ENCODE data around the gene RNF123. TPM values are rescaled to one million over a fixed set of nuclear protein-coding genes. Genes with fewer than 3 reads are reported as not detected.
"Not testable (repeated sequence)": the region's sequence is repeated elsewhere in the genome, so short reads cannot be mapped to it uniquely, and the experiment has no call there.

The RNF123 gene
- total and polyA plus RNA-seq, 2 donors = 15.9 to 29.3 TPM

GRCh38 chr3:49680493-49681231 is 8.7 kb upstream of the RNF123 start:
- no peak for DNase-seq (ENCODE audit: extremely low spot score)
- Histone ChIP-seq H3K36me3 (ENCODE audit: insufficient read depth) (peaks cover 4% of the 10 kb centered on the region), H3K27ac (ENCODE audit: low read depth) (no peak overlapping the region), H3K4me1 (ENCODE audit: insufficient read depth) (no peaks in the 10 kb centered on the region), H3K4me3 (ENCODE audit: low read depth, low read length) (no peak overlapping the region)
- 82% methylated on average over 7 of the region's 7 CpGs for WGBS

- peaks cover 4% of the 10 kb centered on the region for H3K36me3 ChIP-seq (ENCODE audit: insufficient read depth)
- H3K4me3 ChIP-seq (ENCODE audit: low read depth, low read length) = no peak overlapping the region
- no peaks in the 10 kb centered on the region for H3K4me1 ChIP-seq (ENCODE audit: insufficient read depth)
- no peak overlapping the region for H3K27ac ChIP-seq (ENCODE audit: low read depth)
- WGBS = 96% methylated on average over 2 of the region's 2 CpGs
- DNase-seq (ENCODE audit: extremely low spot score) = no peak
Observed at GRCh38 chr3:49681232-49681522, 8.2 kb upstream of the RNF123 start.

- Histone ChIP-seq H3K27ac (ENCODE audit: low read depth) (no peak overlapping the region), H3K4me3 (ENCODE audit: low read depth, low read length) (no peak overlapping the region), H3K4me1 (ENCODE audit: insufficient read depth) (no peaks in the 10 kb centered on the region), H3K36me3 (ENCODE audit: insufficient read depth) (peaks cover 4% of the 10 kb centered on the region)
- WGBS = 84% methylated on average over 4 of the region's 4 CpGs
- no peak for DNase-seq (ENCODE audit: extremely low spot score)
Observed at GRCh38 chr3:49681543-49681942, 7.8 kb upstream of the RNF123 start.

- no peak for DNase-seq (ENCODE audit: extremely low spot score)
- Histone ChIP-seq H3K27ac (ENCODE audit: low read depth) (no peak overlapping the region), H3K4me1 (ENCODE audit: insufficient read depth) (no peaks in the 10 kb centered on the region), H3K4me3 (ENCODE audit: low read depth, low read length) (no peak overlapping the region), H3K36me3 (ENCODE audit: insufficient read depth) (peaks cover 4% of the 10 kb centered on the region)
- 87% methylated on average over 6 of the region's 6 CpGs for WGBS
Observed at GRCh38 chr3:49683162-49683561, 6.2 kb upstream of the RNF123 start.

- WGBS = 87% methylated on average over 2 of the region's 2 CpGs
- not testable (repeated sequence) for DNase-seq (ENCODE audit: extremely low spot score); H3K4me3 ChIP-seq (ENCODE audit: low read depth, low read length); H3K36me3 ChIP-seq (ENCODE audit: insufficient read depth); H3K4me1 ChIP-seq (ENCODE audit: insufficient read depth); H3K27ac ChIP-seq (ENCODE audit: low read depth)
Observed at GRCh38 chr3:49684453-49684852, 4.9 kb upstream of the RNF123 start.

GRCh38 chr3:49685103-49685502 is 4.3 kb upstream of the RNF123 start:
- WGBS = 93% methylated on average over 10 of the region's 10 CpGs
- not testable (repeated sequence) for DNase-seq (ENCODE audit: extremely low spot score)

GRCh38 chr3:49685846-49686245 is 3.5 kb upstream of the RNF123 start:
- not testable (repeated sequence) for H3K4me3 ChIP-seq (ENCODE audit: low read depth, low read length); H3K4me1 ChIP-seq (ENCODE audit: insufficient read depth); H3K27ac ChIP-seq (ENCODE audit: low read depth); H3K36me3 ChIP-seq (ENCODE audit: insufficient read depth); DNase-seq (ENCODE audit: extremely low spot score)
- WGBS = 12% methylated on average over 33 of the region's 36 CpGs

More at GRCh38 chr3:49685103-49685502, 4.3 kb upstream of the RNF123 start:
- not testable (repeated sequence) for H3K27ac ChIP-seq (ENCODE audit: low read depth); H3K36me3 ChIP-seq (ENCODE audit: insufficient read depth); H3K4me1 ChIP-seq (ENCODE audit: insufficient read depth); H3K4me3 ChIP-seq (ENCODE audit: low read depth, low read length)

- not testable (repeated sequence) for H3K36me3 ChIP-seq (ENCODE audit: insufficient read depth); DNase-seq (ENCODE audit: extremely low spot score); H3K4me1 ChIP-seq (ENCODE audit: insufficient read depth); H3K27ac ChIP-seq (ENCODE audit: low read depth)
- 3% methylated on average over 25 of the region's 29 CpGs for WGBS
- peak overlapping the region; percentile 20 for H3K4me3 ChIP-seq (ENCODE audit: low read depth, low read length)
Observed at GRCh38 chr3:49686346-49686745, 3.0 kb upstream of the RNF123 start.

- not testable (repeated sequence) for H3K36me3 ChIP-seq (ENCODE audit: insufficient read depth); DNase-seq (ENCODE audit: extremely low spot score); H3K4me1 ChIP-seq (ENCODE audit: insufficient read depth); H3K4me3 ChIP-seq (ENCODE audit: low read depth, low read length); H3K27ac ChIP-seq (ENCODE audit: low read depth)
- WGBS = 8% methylated on average over 44 of the region's 44 CpGs
Observed at GRCh38 chr3:49686769-49687423, 2.5 kb upstream of the RNF123 start.

- H3K27ac ChIP-seq (ENCODE audit: low read depth); H3K4me3 ChIP-seq (ENCODE audit: low read depth, low read length); DNase-seq (ENCODE audit: extremely low spot score); H3K36me3 ChIP-seq (ENCODE audit: insufficient read depth); H3K4me1 ChIP-seq (ENCODE audit: insufficient read depth): not testable (repeated sequence)
- WGBS = 89% methylated on average over 12 of the region's 12 CpGs
Observed at GRCh38 chr3:49687424-49687795, 1.9 kb upstream of the RNF123 start.

GRCh38 chr3:49688338-49689045 is 865 bp upstream of the RNF123 start:
- peak overlapping the region; percentile 78 for H3K4me3 ChIP-seq (ENCODE audit: low read depth, low read length)
- DNase-seq (ENCODE audit: extremely low spot score); H3K27ac ChIP-seq (ENCODE audit: low read depth); H3K4me1 ChIP-seq (ENCODE audit: insufficient read depth); H3K36me3 ChIP-seq (ENCODE audit: insufficient read depth): not testable (repeated sequence)
- 78% methylated on average over 7 of the region's 7 CpGs for WGBS

GRCh38 chr3:49689908-49690624 is 709 bp downstream of the RNF123 start:
- not testable (repeated sequence) for H3K36me3 ChIP-seq (ENCODE audit: insufficient read depth); H3K4me1 ChIP-seq (ENCODE audit: insufficient read depth); DNase-seq (ENCODE audit: extremely low spot score); H3K27ac ChIP-seq (ENCODE audit: low read depth)
- H3K4me3 ChIP-seq (ENCODE audit: low read depth, low read length) = peak overlapping the region; percentile 78
- 7% methylated on average over 16 of the region's 16 CpGs for WGBS

- not testable (repeated sequence) for H3K4me1 ChIP-seq (ENCODE audit: insufficient read depth); DNase-seq (ENCODE audit: extremely low spot score); H3K36me3 ChIP-seq (ENCODE audit: insufficient read depth); H3K27ac ChIP-seq (ENCODE audit: low read depth); H3K4me3 ChIP-seq (ENCODE audit: low read depth, low read length)
- WGBS = 97% methylated on average over 3 of the region's 3 CpGs
Observed at GRCh38 chr3:49690856-49691255, 1.5 kb downstream of the RNF123 start.

All from urinary bladder (tissue), 4 donors.